Measurements from ENCODE around the gene SLK.

The SLK gene

DNA sequence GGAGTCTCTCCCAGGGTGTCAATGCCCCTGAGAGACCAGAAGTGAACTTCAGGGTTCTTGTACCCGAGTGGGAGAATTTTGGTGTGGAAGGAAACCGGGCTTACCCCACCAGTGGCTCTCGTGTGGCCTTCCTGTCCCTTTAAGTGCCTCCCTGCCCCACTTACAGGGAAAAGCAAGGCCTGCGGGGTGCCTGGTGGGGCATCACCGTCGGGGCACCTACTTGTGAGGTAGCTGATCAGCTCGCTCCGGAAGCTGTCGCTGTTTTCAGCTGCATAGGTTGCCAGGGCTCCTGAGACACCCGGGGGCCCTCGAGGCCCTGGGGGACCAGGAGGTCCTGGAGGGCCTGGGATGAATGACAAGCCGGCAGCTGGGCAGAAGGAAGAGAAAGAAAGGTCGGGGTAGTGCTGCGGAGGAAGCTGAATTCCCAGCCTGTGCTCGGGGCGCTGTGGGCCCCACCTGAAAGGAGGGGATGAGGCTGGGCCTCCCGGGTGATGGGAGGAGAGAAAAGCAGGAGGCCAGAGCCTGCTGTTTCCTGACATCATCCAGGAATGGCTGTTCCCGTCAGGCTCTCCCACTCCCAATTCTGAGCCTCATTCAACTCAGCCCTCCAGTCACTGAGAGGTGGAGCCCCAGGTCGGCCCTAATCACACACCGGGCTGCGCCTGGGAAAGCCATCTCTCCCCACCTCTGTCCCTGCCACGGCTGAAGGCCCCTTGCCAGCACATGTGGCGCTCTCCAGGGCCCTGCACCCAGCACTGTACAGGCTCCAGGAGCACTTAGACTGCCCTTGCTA is 67.7 kb downstream of the SLK start:
- DNase-seq (ENCODE audit: low spot score), result no peak

DNA sequence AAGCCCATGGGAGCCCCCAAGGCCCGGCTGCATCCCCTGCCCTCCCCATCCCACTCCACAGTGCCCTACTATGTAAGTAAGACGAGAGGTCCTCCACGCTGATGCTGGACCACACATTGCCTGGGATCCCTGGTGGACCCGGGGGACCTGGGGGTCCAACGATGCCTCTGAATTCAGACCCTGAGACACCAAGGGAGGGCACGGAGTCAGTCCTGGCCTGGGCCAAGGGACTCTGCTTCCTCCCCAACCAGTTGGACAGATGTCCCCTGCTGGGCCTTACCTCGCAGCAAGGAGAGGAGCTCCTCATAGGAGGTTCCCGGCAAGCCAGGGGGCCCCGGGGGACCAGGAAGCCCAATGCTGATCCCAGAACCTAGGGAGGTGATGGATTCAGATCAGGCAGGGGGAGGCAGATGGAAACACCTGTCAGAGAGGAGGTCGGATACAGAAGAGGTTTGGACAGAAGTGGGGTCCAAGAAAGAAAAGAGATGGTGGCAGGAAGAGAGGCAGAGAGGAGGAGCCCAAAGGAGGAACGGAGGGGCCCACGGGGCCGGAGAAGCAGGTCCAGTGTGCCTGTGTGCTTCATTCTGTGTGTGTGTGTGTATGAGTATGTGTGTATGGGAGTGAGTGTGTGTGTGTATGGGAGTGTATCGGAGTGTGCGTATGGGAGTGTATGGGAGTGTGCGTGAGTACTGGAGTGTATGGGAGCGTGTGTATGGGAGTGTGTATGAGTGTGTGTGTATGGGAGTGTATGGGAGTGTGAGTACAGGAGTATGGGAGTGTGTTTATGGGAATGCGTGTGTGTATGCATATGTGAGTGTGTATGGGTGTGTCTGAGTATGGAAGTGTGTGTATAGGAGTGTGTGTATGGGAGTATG is 68.5 kb downstream of the SLK start:
- DNase-seq (ENCODE audit: low spot score), result no peak

DNA sequence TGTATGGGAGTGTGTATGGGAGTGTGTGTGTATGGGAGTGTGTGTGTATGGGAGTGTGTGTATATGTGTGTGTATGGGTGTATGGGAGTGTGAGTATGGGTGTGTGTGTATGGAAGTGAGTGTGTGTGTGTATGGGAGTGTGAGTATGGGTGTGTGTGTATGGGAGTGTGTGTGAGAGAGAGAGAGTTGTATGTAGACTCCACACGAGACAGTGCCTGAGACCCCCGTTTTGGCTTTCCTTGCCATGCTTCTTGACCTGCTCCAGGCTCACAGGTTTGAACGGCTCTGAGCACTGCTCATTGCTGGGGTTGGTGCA is 69.1 kb downstream of the SLK start:
- DNase-seq (ENCODE audit: low spot score), result no peak

DNA sequence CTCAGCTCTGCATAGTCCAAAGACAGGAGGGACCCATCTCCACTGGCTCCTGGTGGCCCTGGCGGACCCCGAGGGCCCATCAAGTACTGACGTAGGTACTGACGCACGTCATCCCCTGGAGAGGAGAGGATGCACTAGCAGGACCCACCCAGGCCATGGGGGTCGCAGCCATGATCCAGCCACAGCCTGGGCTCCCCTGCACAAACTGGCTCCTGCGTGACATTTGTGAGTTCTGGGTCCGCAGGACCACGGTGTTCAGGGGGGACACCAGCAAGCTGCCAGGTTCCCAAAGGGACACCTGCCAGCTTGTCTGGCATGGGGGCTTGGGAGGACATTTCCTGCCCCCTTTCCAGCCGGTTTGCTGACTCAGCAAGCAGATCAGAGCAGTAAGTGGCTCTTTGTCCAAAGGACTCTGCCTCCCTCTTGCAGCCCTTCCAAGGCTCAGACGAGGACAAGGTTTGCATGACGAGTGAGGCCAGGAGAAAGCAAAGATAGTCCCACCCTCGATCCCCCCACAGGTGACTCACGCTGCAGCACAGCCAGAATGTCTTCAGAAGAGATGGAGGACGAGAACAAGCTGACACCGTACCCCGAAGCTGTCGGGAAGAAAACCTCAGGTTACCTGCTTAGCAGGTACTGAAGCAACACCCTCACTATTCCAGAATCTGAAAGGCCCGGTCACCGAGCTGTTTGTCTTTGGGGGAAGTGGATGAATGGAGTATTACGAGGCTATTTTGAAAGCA is 69.7 kb downstream of the SLK start:
- DNase-seq (ENCODE audit: low spot score), result no peak

DNA sequence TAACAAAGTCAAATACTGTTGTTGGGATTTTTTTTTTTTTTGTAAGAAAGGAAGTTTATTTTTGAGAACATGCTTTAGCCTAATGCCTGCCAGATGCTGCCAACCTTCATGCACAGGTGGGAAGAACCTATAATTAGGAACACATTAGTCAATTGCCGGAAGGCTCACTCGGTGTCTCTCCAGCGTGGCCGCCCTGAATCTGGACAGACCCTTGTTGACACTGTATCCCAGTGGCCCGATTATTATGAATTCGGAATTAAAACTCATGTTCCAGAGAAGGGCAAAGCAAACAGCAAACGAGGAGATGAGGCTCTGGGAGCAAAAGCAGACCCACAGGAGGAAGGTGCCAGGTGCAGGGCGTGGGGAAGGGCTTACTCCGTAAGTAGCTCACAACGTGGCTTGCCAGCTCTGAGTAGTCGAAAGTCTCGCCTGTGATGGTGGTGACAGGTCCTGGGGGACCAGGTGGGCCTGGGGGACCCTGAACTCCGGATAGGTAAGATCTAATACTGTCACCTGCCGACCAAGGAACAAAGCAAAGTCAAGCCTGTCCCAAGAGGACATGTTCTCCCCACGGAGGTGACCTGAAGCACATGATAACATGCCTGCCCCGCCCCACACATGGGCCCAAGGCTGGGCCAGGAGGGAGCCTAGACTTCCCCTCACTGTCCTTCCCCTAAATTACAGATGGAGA is 70.5 kb downstream of the SLK start:
- DNase-seq (ENCODE audit: low spot score), result no peak

DNA sequence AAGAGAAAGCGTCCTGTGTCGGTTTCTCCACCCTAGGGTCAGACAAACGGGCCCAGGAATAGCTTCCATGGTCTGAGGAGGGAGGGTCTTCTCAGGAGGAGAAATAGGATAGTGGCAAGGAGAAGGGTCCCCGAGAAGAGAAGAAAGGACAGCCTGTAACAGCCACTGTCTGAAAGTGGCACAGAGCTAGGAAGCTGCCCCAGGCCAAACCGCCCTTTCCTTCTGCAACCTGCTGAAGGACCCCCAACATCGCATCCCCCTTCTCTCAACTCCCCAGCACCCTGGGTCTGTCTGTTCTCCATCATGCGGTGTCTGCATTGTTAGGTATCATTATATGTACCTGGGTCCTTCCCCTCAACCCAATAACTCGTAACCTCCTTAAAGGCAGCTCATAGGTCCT is 71.6 kb downstream of the SLK start:
- no peak for DNase-seq (ENCODE audit: low spot score)

DNA sequence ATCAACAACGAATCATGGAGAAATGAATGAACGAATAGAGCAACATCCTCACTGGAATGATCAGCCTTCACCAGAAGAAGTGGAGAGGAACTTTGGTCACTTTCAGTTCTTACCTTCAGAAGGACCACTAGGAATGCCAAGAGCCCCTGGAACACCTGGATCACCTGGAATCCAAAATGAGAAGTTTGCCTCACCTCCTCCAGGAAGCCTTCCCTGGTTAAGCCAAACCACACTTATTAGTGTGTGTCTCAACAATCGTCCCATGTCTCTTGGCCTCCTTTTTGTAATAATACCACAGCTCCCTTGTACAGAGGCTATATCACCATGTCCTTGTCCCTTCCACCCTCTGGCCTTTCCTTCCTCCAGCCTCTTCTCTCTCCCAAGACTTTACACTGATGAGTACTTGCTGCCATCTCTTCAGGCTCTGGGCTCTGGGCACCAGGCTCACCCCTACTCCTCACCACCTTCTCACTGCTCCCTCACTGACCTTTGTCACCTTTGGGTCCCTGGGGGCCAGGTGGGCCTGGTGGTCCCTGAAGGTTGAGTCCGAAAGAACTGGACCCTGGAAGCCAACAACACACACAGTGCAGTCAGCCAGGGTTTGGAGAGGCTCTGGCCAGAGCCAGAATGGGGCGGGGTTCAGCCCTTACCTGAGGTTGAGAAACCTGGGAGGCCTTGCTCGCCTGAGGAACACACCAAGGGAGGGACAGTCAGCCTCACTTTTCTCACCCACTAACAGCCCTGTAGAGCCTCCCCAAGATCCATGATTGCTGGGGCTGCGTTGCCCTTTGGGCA is 72.2 kb downstream of the SLK start:
- DNase-seq (ENCODE audit: low spot score), result no peak

DNA sequence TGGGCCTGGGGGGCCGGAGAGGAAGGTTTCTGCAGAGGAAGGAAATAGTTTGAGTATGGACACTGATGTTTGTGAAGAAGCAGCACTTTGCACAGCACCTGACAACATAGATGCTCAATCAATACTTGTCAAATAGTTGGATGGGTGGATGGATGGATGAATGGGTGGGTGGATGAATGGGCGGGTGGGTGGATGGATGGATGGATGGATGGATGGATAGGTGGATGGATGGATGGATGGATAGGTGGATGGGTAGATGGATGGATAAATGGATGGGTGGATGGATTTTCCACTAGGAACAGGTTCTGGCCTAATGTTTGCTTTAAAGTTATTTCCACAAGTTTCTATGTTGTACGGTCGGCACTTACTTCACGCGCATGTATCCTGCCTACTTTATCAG is 73.4 kb downstream of the SLK start:
- DNase-seq (ENCODE audit: low spot score), result no peak

DNA sequence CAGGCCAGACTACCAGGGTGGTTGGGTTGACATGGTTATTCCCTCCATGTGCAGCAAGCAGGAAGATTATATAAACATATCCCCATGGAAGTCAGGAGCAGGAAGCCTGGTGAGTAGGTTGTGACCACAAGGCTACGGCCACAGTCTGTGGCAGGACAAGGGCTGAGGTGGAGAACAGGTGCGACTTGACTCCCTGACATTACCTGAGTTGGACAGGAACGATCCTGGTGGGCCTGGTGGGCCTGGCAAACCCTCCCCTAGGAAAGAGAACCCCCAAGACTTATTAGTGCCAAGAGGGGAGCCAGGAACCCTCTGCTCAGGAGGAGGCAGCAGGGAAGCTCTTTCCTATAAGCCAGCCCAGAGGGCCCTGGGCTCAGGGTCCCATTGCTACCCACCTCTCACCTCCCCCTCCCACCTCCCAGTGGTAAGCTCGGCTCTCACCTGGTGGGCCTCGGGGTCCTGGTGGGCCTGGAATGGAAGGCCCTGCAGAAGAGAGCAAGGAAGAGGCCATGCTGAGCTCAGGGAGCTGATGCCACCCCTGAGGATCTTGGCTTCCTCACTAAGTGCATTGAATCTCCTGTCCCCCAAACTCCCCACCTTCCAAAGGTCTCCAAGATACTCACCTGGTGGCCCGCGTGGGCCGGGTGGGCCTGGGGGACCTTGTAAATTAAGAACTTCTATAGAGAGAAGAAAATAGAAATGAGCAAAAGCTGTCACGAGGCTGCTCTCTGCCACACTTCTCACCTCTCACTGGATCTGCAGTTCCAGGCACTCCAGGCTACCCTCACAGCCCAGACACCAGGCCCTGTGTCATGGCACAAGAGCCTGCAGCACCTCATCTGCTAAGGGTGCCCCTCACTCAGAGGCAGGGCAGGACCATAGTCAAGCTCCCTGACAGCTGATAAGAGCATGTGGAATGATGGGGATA is 74.2 kb downstream of the SLK start:
- DNase-seq (ENCODE audit: low spot score), result no peak

DNA sequence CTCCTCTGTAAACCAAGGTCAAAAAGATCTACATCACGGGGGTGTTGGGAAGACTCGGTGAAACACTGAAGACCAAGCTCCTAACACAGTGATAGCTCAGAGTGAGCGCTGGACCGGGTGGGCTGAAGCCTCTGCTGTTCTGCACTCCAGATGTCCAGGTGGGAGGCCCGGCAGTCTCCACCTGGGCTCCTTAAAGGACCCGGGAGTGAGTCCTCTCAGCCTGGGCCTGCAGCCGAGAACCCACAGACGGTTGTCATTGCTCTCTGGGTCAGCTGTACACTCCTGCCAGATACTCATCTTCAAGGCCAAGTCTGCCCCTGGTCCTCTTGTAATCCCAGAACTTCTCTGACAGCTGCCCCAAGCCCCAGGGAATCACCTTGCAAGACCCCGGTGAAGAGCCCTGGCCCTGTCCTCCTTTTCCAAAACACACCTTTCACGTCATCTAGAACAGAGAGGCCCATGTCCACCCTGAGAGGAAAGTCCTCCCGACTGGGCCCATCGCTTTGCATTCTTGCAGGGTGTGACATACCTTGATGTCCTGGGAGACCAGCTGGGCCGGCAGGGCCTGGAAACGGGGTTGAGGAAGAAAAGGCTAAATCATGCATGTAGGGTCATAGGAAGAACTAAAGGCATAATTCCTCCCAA is 75.1 kb downstream of the SLK start:
- DNase-seq (ENCODE audit: low spot score), result no peak

DNA sequence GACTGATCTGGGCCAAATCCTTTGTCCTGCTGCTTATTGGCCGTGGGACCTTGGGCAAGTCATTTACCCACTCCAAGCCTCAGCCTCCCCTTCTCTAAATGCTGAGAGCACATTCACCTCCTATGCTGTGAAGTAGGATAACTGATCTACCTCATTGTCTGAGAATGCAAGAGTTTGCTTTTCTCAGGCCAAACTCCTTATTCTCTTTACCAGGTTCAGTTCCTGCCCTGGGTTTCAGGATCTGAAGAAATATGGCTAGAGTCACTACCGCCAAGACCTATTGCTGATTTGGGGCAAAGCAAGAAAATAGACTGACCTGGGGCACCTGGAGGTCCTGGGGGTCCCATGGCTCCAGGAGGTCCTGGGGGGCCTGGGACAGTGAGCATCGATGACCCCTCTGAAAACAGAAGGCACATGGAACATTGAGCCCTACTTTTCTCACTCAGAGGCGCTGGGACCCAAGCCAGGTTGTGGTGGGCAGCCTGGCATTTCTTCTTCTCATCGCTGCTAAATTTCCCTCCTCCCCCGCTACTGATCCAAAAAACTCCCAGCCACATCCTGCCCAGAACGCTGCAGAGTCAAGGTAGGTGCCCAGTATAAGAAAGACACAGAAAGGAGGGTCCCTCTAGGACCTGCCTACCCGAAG is 76.4 kb downstream of the SLK start:
- no peak for DNase-seq (ENCODE audit: low spot score)

DNA sequence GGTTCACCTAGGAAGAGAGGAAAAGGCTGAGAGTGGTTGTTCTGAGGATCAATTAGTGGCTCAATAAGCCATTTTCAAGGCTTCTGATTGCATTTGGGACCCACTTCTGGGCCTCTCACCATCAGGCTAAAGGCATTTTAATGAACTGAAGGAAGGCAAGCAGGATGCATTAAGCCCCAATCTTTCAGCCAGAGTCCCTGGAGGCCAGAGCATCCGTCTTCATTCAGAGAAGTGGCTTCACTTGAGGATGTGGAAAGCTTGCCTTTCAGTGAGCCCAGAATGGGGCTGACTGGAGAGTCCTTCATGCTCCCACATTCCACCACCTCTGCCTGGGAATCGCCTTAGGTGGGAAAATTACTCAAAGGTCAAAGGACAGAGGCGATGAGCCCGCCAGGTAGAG is 76.9 kb downstream of the SLK start:
- no peak for DNase-seq (ENCODE audit: low spot score)

DNA sequence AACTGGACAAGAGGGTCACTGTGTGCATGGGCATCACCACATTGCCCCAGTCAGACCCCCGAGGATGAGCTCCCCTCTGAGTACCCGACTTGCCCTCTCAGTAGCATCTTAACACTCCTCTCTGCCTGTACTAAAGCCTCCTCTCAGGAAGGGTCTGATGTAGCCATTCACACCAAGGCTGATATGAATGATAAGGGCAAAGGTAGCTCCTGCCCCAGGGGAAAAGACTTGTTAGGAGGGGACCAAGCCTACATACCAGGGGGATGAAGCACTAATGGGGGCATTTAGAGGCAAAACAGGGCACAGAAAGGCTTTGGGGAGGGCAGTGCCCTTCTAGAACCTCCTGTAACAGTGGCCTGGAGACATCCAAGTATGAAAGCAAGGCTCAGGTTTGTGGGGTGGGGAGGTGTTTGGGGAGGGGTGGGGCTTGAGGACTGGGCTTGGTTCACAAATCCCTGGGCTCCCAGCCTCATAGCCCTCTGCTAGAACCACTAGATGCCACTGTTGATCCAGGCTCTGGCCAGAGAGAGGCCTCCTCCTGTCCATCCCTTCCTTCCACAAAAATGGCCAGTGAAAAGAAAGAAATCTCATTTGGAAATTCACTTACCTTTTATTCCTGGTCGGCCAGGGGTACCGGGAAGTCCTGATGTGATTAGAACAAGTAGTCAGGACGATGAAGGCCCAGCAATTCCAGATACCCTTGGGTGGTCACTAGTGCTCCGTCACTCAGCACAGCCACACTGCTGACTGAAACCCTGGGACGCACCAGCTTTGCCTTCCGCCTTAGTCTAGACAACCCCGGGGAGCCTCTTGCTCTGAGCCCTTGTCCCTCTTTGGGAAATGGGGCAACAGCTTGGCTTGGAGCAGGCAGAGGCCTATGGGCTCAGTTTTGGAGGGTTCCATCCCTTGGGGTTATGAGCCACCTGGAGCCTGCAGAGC is 78.5 kb downstream of the SLK start:
- peak; percentile 68 for DNase-seq (ENCODE audit: low spot score)

DNA sequence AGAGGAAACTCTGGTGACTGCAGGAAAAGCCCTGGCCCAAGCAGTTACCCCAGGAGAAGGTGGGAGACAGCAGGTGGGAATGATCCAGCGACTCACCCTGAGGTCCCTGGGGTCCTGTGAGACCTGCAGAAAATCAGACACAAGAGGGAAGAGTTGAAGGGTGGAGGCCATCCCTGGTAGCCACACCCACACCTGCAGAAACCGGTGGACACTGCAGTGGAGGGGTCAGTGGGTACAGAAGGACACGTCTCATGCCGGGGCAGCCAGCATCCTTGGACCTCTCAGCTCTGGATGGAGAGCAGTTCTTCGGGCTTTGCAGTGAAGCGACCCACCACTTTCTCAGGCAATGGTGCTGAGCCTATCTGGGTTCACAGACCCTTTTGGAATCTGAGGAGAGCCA is 79.7 kb downstream of the SLK start:
- no peak for DNase-seq (ENCODE audit: low spot score)

DNA sequence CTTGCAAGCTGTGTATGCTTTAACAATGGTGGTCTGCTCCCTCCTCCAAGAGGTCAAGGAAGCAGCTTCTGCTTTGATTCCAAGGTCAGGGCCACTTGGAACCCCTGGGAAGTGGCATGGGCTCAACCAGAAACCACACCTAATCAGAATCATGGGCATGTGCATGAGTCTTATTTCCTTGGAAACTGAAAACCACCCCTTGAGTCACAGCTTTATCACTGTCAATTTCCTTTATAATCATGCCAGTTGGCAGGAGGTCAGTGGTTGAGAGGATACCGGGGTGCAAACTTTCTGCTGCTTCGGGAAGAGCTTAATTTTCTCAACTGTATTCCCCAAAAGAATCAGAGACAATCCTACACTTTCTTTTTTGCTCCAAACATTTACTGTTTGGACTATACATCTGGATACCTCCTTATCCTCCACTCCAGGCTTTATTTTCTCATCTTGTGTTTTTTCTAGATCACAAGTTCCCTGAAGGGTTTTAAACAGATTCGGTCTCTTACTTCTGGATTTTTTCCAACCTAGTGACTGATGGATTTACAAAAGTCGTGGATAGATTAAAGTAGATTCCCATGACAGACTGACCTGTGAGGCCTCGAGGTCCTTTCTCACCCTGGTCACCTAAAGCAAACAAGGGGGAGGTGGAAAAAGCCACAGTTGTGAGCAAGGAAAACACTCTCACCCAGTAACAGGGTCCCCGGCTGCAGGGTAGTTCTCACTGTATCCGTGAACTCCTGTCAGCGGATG is 82.7 kb downstream of the SLK start:
- peak; percentile 82 for DNase-seq (ENCODE audit: low spot score)

DNA sequence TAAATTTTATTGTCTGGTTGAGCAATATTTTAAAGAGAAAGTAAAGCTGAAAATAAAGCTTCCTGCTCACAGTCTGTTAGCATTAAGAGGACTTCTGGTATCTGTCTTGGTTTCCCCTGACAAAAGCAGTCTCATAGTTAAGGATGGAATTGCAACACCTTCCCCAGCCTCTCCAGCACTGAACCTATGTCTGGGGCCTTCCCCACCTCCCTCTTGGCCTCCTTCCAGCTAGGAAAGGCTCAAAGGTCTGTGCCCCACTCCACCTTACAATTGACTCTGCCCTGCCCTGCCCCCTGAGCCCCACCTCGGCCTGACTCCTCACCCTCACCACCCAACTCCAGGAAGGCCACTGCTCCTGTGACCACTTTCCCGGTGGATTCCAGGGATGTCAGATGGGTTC is 85.5 kb downstream of the SLK start:
- no peak for DNase-seq (ENCODE audit: low spot score)

DNA sequence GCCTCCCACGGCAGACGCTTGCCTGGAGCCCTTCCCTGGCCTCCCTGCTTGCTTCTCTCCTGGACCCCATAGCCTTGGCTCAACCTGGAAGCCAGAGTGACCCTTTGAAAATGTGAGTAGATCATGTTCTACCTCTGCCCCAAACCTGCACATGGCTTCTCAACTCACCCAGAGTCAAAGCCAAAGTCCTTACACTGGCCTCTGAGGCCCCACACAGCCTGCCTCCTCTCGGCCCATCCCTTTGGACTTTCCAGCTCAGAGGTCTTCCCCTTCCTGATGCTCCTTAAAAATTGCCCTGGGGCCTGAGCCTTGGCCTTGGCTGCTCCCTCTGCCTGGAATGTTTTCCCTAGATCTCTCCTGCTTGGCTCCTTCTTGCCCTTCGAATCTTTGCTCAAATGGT is 86.3 kb downstream of the SLK start:
- DNase-seq (ENCODE audit: low spot score), result no peak

Data from kidney capillary endothelial cell (primary cell).